Lung (tissue), 12 donors: ENCODE results near the gene COCH. TPM values are rescaled to one million over a fixed set of nuclear protein-coding genes. Genes with fewer than 3 reads are reported as not detected.
"Not testable (repeated sequence)": the region's sequence is repeated elsewhere in the genome, so short reads cannot be mapped to it uniquely, and the experiment has no call there.

Experiments used
- ATAC-seq: fragments of 200-7000 bp; cut with Tn5 transposase; one replicate; pipeline ENCODE4 v1.9.1; 2020; ENCODE audit warnings: moderate number of reproducible peaks; ENCODE audit not compliant: insufficient read depth, low FRiP score
- DNase-seq, 3 donors: peaks; one replicate each; pipeline ENCODE4 v3.0.0-alpha.2; 2013 to 2017
- H3K27ac ChIP-seq, 2 donors: one replicate each; pipeline ENCODE4 v1.5.1; 2013; ENCODE audit warnings: mild to moderate bottlenecking in 2 of 2, moderate library complexity in 2 of 2, control low read depth in 1 of 2, inconsistent platforms in 1 of 2, low read depth in 1 of 2, low read length in 1 of 2
- H3K27me3 ChIP-seq, 3 donors: one replicate each; pipeline ENCODE4 v1.5.1; 2013; ENCODE audit warnings: low read length in 2 of 3; ENCODE audit not compliant: control insufficient read depth in 3 of 3, insufficient read depth in 3 of 3
- H3K36me3 ChIP-seq, 4 donors: one replicate each; pipeline ENCODE4 v1.5.1; 2013; ENCODE audit warnings: low read length in 4 of 4, mild to moderate bottlenecking in 1 of 4, moderate library complexity in 1 of 4; ENCODE audit not compliant: control insufficient read depth in 4 of 4, insufficient read depth in 4 of 4
- H3K4me1 ChIP-seq, 5 donors: one replicate each; pipeline ENCODE4 v1.5.1; 2013; ENCODE audit warnings: low read length in 5 of 5, mild to moderate bottlenecking in 2 of 5, moderate library complexity in 1 of 5; ENCODE audit not compliant: control insufficient read depth in 5 of 5, insufficient read depth in 5 of 5
- H3K4me3 ChIP-seq: one replicate; pipeline ENCODE4 v1.5.1; 2013; ENCODE audit warnings: mild to moderate bottlenecking, control low read depth, moderate library complexity
- H3K9ac ChIP-seq, 2 donors: one replicate each; pipeline ENCODE4 v1.5.1; 2013; ENCODE audit warnings: low read length in 2 of 2, control low read depth in 1 of 2; ENCODE audit not compliant: insufficient read depth in 1 of 2
- H3K9me3 ChIP-seq, 4 donors: one replicate each; pipeline ENCODE4 v1.5.1; 2013; ENCODE audit warnings: low read length in 3 of 4, mild to moderate bottlenecking in 1 of 4, moderate library complexity in 1 of 4; ENCODE audit not compliant: control insufficient read depth in 4 of 4, insufficient read depth in 3 of 4
- WGBS, 2 donors: extraction: QIAGEN DNeasy Blood & Tissue Kit; methylation state at CpG; one replicate each; pipeline ENCODE4 v1.1.7; 2013; 5-methylcytosine and 5-hydroxymethylcytosine counted together
- polyA plus RNA-seq, 2 donors: library from polyadenylated mRNA; stranded (reverse); fragments of 200-250 nt; gene quantifications; one replicate each; pipeline ENCODE4 v1.2.1, GENCODE V29; 2013
- total RNA-seq, 2 donors: library from RNA; depleted of rRNA in 1 of 2; stranded (reverse); fragments of >200 nt in 1 of 2; gene quantifications; one replicate each; pipeline ENCODE4 v1.2.1, GENCODE V29; 2014 to 2021
- TF ChIP-seq, protein P1 (sequence below): IDR thresholded peaks from 2 replicates; pipeline ENCODE4 v1.5.1; 2012; ENCODE audit warnings: mild to moderate bottlenecking; ENCODE audit errors: control extremely low read depth, extremely low read depth
- donor health status: control.
- donor health status: control.
- donor health status: Bipolar disorder and iron deficiency.
- donor health status: healthy.
- donor health status: DM: yes; HTN: yes; CAD: no.

Gene COCH
- total and polyA plus RNA-seq, 4 donors: 0.06 to 0.71 (median 0.31) TPM

DNA sequence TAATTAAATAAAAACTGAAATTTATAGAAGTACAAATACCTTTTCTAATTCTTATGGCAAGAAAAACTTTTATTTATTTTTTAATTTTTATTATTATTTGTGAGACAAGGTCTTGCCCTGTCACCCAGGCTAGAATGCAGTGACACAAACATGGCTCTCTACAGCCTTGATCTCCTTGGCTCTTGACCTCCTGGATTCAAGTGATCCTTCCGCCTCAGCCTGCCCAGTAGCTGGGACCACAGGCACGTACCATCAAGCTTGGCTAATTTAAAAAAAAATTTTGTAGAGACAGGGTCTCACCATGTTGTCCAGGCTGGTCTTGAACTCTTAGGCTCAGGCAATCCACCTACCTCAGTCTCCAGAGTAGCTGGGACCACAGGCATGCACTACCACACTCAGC, 47.4 kb downstream of the COCH start:
- no peak overlapping the region for H3K9ac ChIP-seq
- H3K9me3 ChIP-seq: no peaks in the 10 kb centered on the region
- ATAC-seq (no peak), DNase-seq (no peak)
- no peak overlapping the region for H3K4me3 ChIP-seq
- H3K27me3 ChIP-seq: no peaks in the 10 kb centered on the region
- peaks cover 2 to 4% (median 3%) of the 10 kb centered on the region in 4 donors for H3K36me3 ChIP-seq
- 92 to 94% methylated on average over 2 of the region's 2 CpGs for WGBS, 2 donors
- TF ChIP-seq, protein P1, sequence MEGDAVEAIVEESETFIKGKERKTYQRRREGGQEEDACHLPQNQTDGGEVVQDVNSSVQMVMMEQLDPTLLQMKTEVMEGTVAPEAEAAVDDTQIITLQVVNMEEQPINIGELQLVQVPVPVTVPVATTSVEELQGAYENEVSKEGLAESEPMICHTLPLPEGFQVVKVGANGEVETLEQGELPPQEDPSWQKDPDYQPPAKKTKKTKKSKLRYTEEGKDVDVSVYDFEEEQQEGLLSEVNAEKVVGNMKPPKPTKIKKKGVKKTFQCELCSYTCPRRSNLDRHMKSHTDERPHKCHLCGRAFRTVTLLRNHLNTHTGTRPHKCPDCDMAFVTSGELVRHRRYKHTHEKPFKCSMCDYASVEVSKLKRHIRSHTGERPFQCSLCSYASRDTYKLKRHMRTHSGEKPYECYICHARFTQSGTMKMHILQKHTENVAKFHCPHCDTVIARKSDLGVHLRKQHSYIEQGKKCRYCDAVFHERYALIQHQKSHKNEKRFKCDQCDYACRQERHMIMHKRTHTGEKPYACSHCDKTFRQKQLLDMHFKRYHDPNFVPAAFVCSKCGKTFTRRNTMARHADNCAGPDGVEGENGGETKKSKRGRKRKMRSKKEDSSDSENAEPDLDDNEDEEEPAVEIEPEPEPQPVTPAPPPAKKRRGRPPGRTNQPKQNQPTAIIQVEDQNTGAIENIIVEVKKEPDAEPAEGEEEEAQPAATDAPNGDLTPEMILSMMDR: no peak
- no peaks in the 10 kb centered on the region for H3K4me1 ChIP-seq
- H3K27ac ChIP-seq: no peak overlapping the region

DNA sequence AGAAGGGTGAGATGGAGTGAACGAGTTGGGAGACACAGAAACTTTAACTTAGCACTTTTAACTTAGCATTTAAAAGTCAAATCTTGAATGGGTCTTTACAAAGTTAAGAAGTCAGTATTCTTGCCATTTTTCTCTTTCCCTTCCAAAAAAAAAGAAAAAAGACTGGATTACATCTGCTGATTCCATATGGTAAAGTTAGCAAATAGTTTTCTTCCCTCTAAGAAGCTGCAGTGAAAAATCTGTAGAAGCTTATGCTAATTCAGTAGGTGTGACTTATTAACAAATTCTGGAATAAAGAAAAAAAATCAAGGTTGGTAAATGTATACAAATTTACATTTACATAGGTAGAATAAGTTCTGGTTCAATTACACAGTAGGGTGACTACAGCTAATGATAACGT, 50.9 kb downstream of the COCH start:
- 91 to 93% methylated on average over 2 of the region's 2 CpGs for WGBS, 2 donors
- no peaks in the 10 kb centered on the region for H3K27me3 ChIP-seq

DNA sequence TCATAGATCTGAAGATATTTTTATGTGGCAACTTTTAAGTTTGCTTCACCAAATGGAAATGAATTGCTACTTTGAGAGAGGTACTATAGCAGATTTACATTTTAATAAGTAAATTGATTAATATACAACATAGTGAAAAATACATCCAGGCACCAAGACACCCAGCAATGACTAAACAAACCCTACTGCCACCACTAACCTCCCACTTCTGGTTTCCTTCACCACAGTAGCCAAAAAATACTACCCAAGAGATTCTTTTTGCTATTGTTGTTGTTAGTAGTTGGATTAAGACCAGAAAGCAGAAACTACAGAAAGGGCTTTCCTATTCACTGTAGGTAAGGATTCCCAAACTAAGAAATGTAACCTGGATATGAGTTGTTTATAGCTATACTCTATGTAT, 54.1 kb downstream of the COCH start:
- Histone ChIP-seq H3K9me3 (no peaks in the 10 kb centered on the region), H3K9ac (no peak overlapping the region), H3K4me3 (no peak overlapping the region), H3K27me3 (no peaks in the 10 kb centered on the region), H3K4me1 (peaks cover 0 to 3% (median 0%) of the 10 kb centered on the region in 5 donors), H3K36me3 (peaks cover 5 to 8% (median 7%) of the 10 kb centered on the region in 4 donors), H3K27ac (no peak overlapping the region)
- DNase-seq (no peak), ATAC-seq (no peak)
- TF ChIP-seq, protein P1: no peak

More for the DNA sequence above, 50.9 kb downstream of the COCH start:
- Histone ChIP-seq H3K9me3 (no peaks in the 10 kb centered on the region), H3K36me3 (peaks cover 2 to 4% (median 3%) of the 10 kb centered on the region in 4 donors), H3K4me3 (no peak overlapping the region), H3K9ac (no peak overlapping the region), H3K27ac (no peak overlapping the region), H3K4me1 (peaks cover 0 to 3% (median 0%) of the 10 kb centered on the region in 5 donors)
- no peak for ATAC-seq
- TF ChIP-seq, protein P1: no peak
- DNase-seq: no peak

DNA sequence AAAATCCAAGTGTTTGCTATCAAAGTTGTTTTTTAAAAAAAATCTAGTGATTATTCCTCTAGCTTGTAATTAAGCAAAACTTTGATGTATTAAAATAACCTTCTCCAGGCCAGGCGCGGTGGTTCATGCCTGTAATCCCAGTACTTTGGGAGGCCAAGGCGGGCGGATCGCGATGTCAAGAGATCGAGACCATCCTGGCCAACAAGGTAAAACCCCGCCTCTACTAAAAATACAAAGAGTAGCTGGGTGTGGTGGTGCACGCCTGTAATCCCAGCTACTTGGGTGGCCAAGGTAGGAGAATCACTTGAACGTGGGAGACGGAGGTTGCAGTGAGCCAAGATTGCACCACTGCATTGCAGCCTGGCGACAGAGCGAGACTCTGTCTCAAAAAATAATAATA, 59.6 kb downstream of the COCH start:
- not testable (repeated sequence) for H3K4me3 ChIP-seq, ATAC-seq, DNase-seq, H3K9ac ChIP-seq, H3K27ac ChIP-seq, H3K9me3 ChIP-seq, H3K4me1 ChIP-seq, H3K27me3 ChIP-seq
- H3K36me3 ChIP-seq: peaks cover 7 to 16% (median 12%) of the 10 kb centered on the region in 4 donors
- WGBS, 2 donors: 95 to 97% methylated on average over 13 of the region's 13 CpGs
